ENCODE measurements around the gene PCDHB14.

The PCDHB14 gene

GRCh38 chr5:141250576-141250975, 27.4 kb downstream of the PCDHB14 start:
- Histone ChIP-seq H3K4me3 (ENCODE audit: low read depth, low read length) (no peak overlapping the region), H3K36me3 (no peaks in the 10 kb centered on the region), H3K4me1 (no peaks in the 10 kb centered on the region), H3K27me3 (no peaks in the 10 kb centered on the region), H3K9me3 (peaks cover 4% of the 10 kb centered on the region)
- no peak for TF ChIP-seq CTCF (IDR thresholded peaks at IDR 0.05; ENCODE audit: low read depth, low read length)
- no peak for DNase-seq

DNA sequence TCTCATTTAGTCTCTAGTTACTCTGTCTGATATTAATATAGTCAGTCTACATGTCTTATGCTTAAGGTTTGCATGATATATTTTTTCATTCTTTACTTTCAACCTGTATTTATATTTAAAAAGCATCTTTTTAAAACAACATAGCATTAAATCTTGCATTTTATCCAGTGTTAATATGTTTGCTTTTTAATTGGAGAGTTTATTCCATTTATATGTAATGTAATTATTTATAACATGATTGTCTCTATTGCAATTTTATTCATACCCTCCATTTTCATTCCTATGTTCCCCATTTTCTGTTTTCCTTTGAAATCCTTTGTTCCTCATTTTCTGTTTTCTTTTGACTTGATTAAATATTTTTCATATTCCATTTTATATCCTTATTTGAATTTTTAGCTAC, 35.3 kb downstream of the PCDHB14 start:
- Histone ChIP-seq H3K4me1 (no peaks in the 10 kb centered on the region), H3K36me3 (no peaks in the 10 kb centered on the region), H3K27me3 (no peaks in the 10 kb centered on the region), H3K4me3 (ENCODE audit: low read depth, low read length) (no peak overlapping the region), H3K9me3 (peaks cover 14% of the 10 kb centered on the region)
- no peak for TF ChIP-seq CTCF (IDR thresholded peaks at IDR 0.05; ENCODE audit: low read depth, low read length)
- no peak for DNase-seq

- no peaks in the 10 kb centered on the region for H3K36me3 ChIP-seq
- no peak overlapping the region for H3K4me3 ChIP-seq (ENCODE audit: low read depth, low read length)
- no peak for DNase-seq
- H3K4me1 ChIP-seq: no peaks in the 10 kb centered on the region
- H3K9me3 ChIP-seq: peaks cover 17% of the 10 kb centered on the region
- no peaks in the 10 kb centered on the region for H3K27me3 ChIP-seq
- no peak for TF ChIP-seq CTCF (IDR thresholded peaks at IDR 0.05; ENCODE audit: low read depth, low read length)
Observed at GRCh38 chr5:141258948-141259347, 35.8 kb downstream of the PCDHB14 start.

DNA sequence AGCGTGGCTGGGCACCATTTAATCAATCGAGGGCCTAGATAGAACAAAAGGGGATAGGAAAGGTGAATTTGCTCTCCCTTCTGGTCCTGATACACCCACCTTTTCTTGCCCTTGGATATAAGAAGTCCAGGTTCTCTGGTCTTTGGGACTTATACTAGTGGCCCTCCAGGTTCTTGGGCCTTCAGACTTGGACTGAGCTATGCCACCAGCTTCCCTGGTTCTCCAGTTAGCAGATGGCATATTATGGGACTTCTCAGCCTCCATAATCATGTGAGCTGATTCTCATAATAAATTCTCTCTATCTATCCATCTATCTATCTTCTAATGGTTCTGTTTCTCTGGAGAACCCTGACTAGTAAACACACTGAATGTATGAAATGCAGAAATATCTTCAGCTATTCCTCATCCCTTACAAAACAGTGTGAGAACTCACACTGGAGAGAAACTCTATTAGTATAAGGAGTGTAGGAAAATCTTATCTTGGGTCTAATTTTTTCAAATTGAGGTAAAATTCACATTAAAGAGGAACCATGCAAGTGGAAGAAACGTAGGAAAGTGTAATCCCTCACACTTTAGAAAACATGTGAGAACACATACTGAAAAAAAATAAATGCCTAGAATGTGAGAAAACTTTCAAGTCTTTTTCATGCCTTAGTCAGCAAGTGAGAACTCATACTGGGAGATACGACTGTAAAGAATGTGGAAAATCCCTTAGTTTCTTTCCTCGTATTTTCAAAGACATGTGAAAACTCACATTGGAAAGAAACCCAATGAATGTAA, 37.5 kb downstream of the PCDHB14 start:
- Histone ChIP-seq H3K9me3 (peaks cover 17% of the 10 kb centered on the region), H3K4me1 (no peaks in the 10 kb centered on the region), H3K4me3 (ENCODE audit: low read depth, low read length) (no peak overlapping the region), H3K27me3 (no peaks in the 10 kb centered on the region), H3K36me3 (no peaks in the 10 kb centered on the region)
- no peak for TF ChIP-seq CTCF (IDR thresholded peaks at IDR 0.05; ENCODE audit: low read depth, low read length)
- no peak for DNase-seq

DNA sequence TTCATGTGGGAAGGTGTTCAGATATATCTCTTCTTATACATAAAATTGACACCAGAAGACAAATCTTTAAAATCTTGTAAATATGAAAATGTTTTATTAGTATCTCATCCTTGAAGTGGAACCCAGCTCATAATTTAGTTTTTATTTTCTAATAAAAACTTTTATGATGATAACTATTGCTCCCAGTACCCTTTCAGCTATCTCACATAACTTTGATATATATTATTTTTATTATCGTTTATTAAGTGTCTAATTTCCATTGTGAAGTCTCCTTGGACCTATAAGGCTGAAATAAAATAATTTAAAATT, 38.0 kb downstream of the PCDHB14 start:
- DNase-seq: no peak
- TF ChIP-seq CTCF (IDR thresholded peaks at IDR 0.05; ENCODE audit: low read depth, low read length): no peak

GRCh38 chr5:141269195-141269594, 46.1 kb downstream of the PCDHB14 start:
- Histone ChIP-seq H3K36me3 (no peaks in the 10 kb centered on the region), H3K9me3 (peaks cover 2% of the 10 kb centered on the region), H3K4me3 (ENCODE audit: low read depth, low read length) (no peak overlapping the region), H3K27me3 (no peaks in the 10 kb centered on the region; the same call in 1 of the 2 replicates), H3K4me1 (no peaks in the 10 kb centered on the region)
- no peak for DNase-seq
- no peak for TF ChIP-seq CTCF (IDR thresholded peaks at IDR 0.05; ENCODE audit: low read depth, low read length)

More for the DNA sequence above, 38.0 kb downstream of the PCDHB14 start:
- Histone ChIP-seq H3K36me3 (no peaks in the 10 kb centered on the region), H3K4me1 (no peaks in the 10 kb centered on the region), H3K4me3 (ENCODE audit: low read depth, low read length) (no peak overlapping the region), H3K9me3 (peaks cover 17% of the 10 kb centered on the region), H3K27me3 (no peaks in the 10 kb centered on the region)

Measured in BE2C (cell line).